Fibroblast of lung (primary cell): ENCODE results near the gene RNF19B.

Experiments
- CTCF ChIP-seq, 2 donors: IDR thresholded peaks in 1 of 2; conservative IDR thresholded peaks in 1 of 2; 1 replicate in 1 of 2; 2 replicates in 1 of 2; pipeline ENCODE4 v1.5.1; 2011 to 2012; ENCODE audit warnings: low read length in 2 of 2, control low read depth in 1 of 2, inconsistent platforms in 1 of 2, low read depth in 1 of 2, mild to moderate bottlenecking in 1 of 2
- EZH2 ChIP-seq: IDR thresholded peaks from 2 replicates; pipeline ENCODE4 v1.5.1; 2012; ENCODE audit warnings: low read length, control low read depth, mild to moderate bottlenecking; ENCODE audit errors: missing control alignments

- no peak for TF ChIP-seq EZH2
- no peak for TF ChIP-seq CTCF (conservative IDR thresholded peaks at IDR 0.05 in 1 of 2, IDR thresholded peaks at IDR 0.05 in 1 of 2; ENCODE audit: low read depth in 1 of 2, low read length in 2 of 2)
Observed at GRCh38 chr1:33010932-33011731, 46.5 kb upstream of the RNF19B start.
